ENCODE data around the gene ACSF2.
A peak's percentile ranks its signal among the peaks of the same experiment; 100 is the strongest.

The ACSF2 gene

DNA sequence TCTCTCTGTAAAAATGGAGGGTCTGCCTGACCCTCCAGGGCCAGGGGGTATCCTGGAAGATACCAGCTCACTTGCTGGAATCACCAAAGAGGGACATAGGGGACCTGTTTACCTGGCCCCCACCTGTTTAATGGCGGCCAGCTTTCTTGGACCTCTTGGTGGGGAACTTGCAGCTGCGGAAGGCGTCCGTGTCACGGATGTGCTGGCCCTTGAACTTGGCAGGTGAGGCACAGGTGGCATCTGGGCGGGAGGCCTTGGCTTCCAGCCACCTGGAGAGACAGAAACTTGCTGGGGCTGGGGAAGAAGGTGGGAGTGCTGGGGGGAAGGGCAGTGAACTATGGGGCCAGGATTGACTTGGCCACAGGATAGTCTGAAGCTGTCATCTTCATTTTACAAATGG lies 39.2 kb downstream of the ACSF2 start:
- TF ChIP-seq, protein P1, sequence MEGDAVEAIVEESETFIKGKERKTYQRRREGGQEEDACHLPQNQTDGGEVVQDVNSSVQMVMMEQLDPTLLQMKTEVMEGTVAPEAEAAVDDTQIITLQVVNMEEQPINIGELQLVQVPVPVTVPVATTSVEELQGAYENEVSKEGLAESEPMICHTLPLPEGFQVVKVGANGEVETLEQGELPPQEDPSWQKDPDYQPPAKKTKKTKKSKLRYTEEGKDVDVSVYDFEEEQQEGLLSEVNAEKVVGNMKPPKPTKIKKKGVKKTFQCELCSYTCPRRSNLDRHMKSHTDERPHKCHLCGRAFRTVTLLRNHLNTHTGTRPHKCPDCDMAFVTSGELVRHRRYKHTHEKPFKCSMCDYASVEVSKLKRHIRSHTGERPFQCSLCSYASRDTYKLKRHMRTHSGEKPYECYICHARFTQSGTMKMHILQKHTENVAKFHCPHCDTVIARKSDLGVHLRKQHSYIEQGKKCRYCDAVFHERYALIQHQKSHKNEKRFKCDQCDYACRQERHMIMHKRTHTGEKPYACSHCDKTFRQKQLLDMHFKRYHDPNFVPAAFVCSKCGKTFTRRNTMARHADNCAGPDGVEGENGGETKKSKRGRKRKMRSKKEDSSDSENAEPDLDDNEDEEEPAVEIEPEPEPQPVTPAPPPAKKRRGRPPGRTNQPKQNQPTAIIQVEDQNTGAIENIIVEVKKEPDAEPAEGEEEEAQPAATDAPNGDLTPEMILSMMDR (IDR thresholded peaks at IDR 0.05; ENCODE audit: low read depth, low read length, missing control alignments): no peak
- H3K4me3 ChIP-seq (replicated peaks; ENCODE audit: low read depth, low read length): no peak overlapping the region
- no peak for DNase-seq (ENCODE audit: extremely low read depth, low read depth)

DNA sequence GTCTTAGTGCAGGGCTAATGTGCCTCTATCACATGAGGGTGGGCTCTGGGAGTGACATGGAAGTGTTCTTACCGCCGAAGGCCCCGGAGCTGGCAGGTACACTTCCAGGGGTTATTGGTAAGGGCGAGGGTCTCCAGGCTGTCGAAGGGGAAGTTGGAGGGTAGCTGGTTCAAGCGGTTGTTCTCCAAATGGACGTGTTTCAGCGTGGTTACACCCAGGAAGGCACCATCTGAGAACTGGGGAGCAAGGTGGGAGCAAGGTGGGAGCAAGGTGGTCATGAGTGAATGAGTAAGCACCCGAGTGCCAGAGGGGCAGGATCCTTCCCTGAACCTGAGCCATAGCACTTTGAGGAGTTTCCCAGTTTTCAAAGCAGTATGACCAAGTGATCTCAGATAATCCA lies 39.6 kb downstream of the ACSF2 start:
- no peak overlapping the region for H3K4me3 ChIP-seq (replicated peaks; ENCODE audit: low read depth, low read length)
- TF ChIP-seq, protein P1 (IDR thresholded peaks at IDR 0.05; ENCODE audit: low read depth, low read length, missing control alignments): no peak
- DNase-seq (ENCODE audit: extremely low read depth, low read depth): no peak

GRCh38 chr17:50466371-50467113 lies 40.5 kb downstream of the ACSF2 start:
- TF ChIP-seq, protein P1 (IDR thresholded peaks at IDR 0.05; ENCODE audit: low read depth, low read length, missing control alignments): no peak
- no peak overlapping the region for H3K4me3 ChIP-seq (replicated peaks; ENCODE audit: low read depth, low read length)
- no peak for DNase-seq (ENCODE audit: extremely low read depth, low read depth)

DNA sequence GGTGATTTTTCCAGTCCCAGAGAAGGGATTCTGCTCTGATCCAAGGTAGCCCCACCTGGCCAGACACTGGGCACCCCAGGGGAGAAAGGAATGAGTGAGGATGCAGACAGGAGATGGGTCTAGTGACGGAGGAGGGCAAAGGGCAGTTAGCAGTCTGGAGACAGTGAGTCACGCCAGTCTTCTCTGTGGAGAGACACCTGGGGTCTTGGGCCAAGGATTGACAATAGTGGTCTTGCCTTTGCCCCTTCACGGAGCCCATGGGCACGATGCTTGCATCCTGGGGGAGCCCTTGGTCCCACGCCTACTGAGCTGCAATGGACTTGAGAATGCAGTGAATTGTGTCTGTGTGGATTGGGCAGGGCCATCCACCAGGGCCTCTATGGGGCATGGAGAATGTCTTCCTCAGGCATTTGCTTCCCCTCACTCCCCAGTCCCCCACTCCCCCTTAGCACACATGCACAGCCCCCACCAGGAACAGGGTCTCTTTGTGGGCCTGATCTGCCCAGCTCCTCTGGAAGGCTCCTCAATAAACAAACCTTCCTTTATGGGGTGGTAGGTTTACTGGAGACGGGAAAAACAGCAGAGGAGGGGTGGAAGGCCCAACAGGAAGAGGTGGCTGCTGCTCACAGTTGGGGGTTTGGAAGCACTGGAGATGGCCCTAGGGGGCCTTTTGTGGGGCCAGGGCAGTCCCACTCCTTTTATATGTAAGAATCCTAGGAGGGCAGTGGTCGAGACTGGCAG lies 41.3 kb downstream of the ACSF2 start:
- H3K4me3 ChIP-seq (replicated peaks; ENCODE audit: low read depth, low read length): no peak overlapping the region
- DNase-seq (ENCODE audit: extremely low read depth, low read depth): no peak
- TF ChIP-seq, protein P1 (IDR thresholded peaks at IDR 0.05; ENCODE audit: low read depth, low read length, missing control alignments): no peak

- no peak overlapping the region for H3K4me3 ChIP-seq (replicated peaks; ENCODE audit: low read depth, low read length)
- no peak for DNase-seq (ENCODE audit: extremely low read depth, low read depth)
Observed at GRCh38 chr17:50467855-50468303, 41.9 kb downstream of the ACSF2 start.

GRCh38 chr17:50468304-50469207 lies 42.5 kb downstream of the ACSF2 start, which contains the start of gene CHAD:
TSS of gene CHAD (minus strand) at chr17:50468880. CDS start at chr17:50468813, 67 bp downstream.
- peak within 1 kb of the TSS; percentile 20; the same call in 1 of the 2 replicates for H3K4me3 ChIP-seq (replicated peaks; ENCODE audit: low read depth, low read length)
- DNase-seq (ENCODE audit: extremely low read depth, low read depth): no peak
- TF ChIP-seq, protein P1 (IDR thresholded peaks at IDR 0.05; ENCODE audit: low read depth, low read length, missing control alignments): no peak

More at GRCh38 chr17:50467855-50468303, 41.9 kb downstream of the ACSF2 start:
- TF ChIP-seq, protein P1 (IDR thresholded peaks at IDR 0.05; ENCODE audit: low read depth, low read length, missing control alignments): no peak

Measured in HFF-Myc (cell line).